Lower lobe of right lung (tissue), 2 donors: ENCODE data around the gene NOP16. TPM values are rescaled to one million over a fixed set of nuclear protein-coding genes. Genes with fewer than 3 reads are reported as not detected.
A peak's percentile ranks its signal among the peaks of the same experiment; 100 is the strongest.

Experiments
- ATAC-seq, 2 donors: fragments of 200-7000 bp; cut with Tn5 transposase; one replicate each; pipeline ENCODE4 v1.9.1; 2020 to 2022; ENCODE audit warnings: mild to moderate bottlenecking in 2 of 2, moderate library complexity in 2 of 2
- DNase-seq: peaks from one replicate; pipeline ENCODE4 v3.0.0-alpha.2; 2020
- H3K27ac ChIP-seq: fragments of 200-600 bp; one replicate; pipeline ENCODE4 v1.8.0; 2022
- H3K27me3 ChIP-seq: fragments of 200-600 bp; one replicate; pipeline ENCODE4 v1.8.0; 2022; ENCODE audit warnings: low read depth
- H3K36me3 ChIP-seq: fragments of 200-600 bp; one replicate; pipeline ENCODE4 v1.8.0; 2022; ENCODE audit warnings: mild to moderate bottlenecking
- H3K4me1 ChIP-seq: fragments of 200-600 bp; one replicate; pipeline ENCODE4 v1.8.0; 2022
- H3K4me3 ChIP-seq: fragments of 200-600 bp; one replicate; pipeline ENCODE4 v1.8.0; 2022; ENCODE audit warnings: mild to moderate bottlenecking
- H3K9me3 ChIP-seq: fragments of 200-600 bp; one replicate; pipeline ENCODE4 v1.8.0; 2022
- CTCF ChIP-seq: fragments of 200-600 bp; IDR thresholded peaks from one replicate; pipeline ENCODE4 v1.8.0; 2022; ENCODE audit warnings: antibody characterized with exemption, mild to moderate bottlenecking
- intact Hi-C: fragments of 100-400 bp; cut with DNase I; formaldehyde crosslinking; loops from one replicate; pipeline ENCODE4 v1.11.0; 2022
- total RNA-seq: library from RNA; stranded (reverse); fragmentation: NEBNext Ultra II Directional; extraction: Animal tissue kit (Norgen Biotek cat#: 25700); gene quantifications from one replicate; pipeline ENCODE4 v1.2.1, GENCODE V29; 2021
- donor health status: DM: no; HTN: yes; CAD: no; lungs with severe emphysema.

The NOP16 gene
- total RNA-seq, 1 donor from 2014 or later, result 11.8 TPM

- Histone ChIP-seq H3K36me3 (peaks cover 39% of the 10 kb centered on the region), H3K9me3 (no peaks in the 10 kb centered on the region), H3K27ac (no peak overlapping the region), H3K27me3 (no peaks in the 10 kb centered on the region), H3K4me1 (no peaks in the 10 kb centered on the region), H3K4me3 (no peak overlapping the region)
- no peak for TF ChIP-seq CTCF
- intact Hi-C loops, result no loop called here
- DNase-seq, result no peak
- no peak for ATAC-seq
These were observed 13.1 kb upstream of the NOP16 start for GRCh38 chr5:176401281-176402205.

- peaks cover 36% of the 10 kb centered on the region for H3K36me3 ChIP-seq
- H3K27ac ChIP-seq, result no peak overlapping the region
- intact Hi-C loops, result no loop called here
- ATAC-seq, result peak; percentile 40 to 59
- H3K4me3 ChIP-seq, result no peak overlapping the region
- H3K4me1 ChIP-seq, result peaks cover 1% of the 10 kb centered on the region
- H3K27me3 ChIP-seq, result no peaks in the 10 kb centered on the region
- no peak for DNase-seq
- no peak for TF ChIP-seq CTCF
- no peaks in the 10 kb centered on the region for H3K9me3 ChIP-seq
These were observed 12.2 kb upstream of the NOP16 start for GRCh38 chr5:176400382-176401156.

GRCh38 chr5:176397736-176398420 lies 9.5 kb upstream of the NOP16 start:
- Histone ChIP-seq H3K27me3 (no peaks in the 10 kb centered on the region), H3K9me3 (no peaks in the 10 kb centered on the region), H3K27ac (no peak overlapping the region), H3K36me3 (peaks cover 41% of the 10 kb centered on the region), H3K4me1 (peaks cover 5% of the 10 kb centered on the region), H3K4me3 (no peak overlapping the region)
- intact Hi-C loops, result no loop called here
- no peak for TF ChIP-seq CTCF
- no peak for DNase-seq
- no peak for ATAC-seq

- Histone ChIP-seq H3K4me1 (peaks cover 5% of the 10 kb centered on the region), H3K9me3 (no peaks in the 10 kb centered on the region), H3K27me3 (no peaks in the 10 kb centered on the region), H3K4me3 (no peak overlapping the region), H3K27ac (no peak overlapping the region), H3K36me3 (peaks cover 57% of the 10 kb centered on the region)
- no peak for TF ChIP-seq CTCF
- ATAC-seq (no peak), DNase-seq (no peak)
- intact Hi-C loops, result no loop called here
These were observed 7.9 kb upstream of the NOP16 start for GRCh38 chr5:176396330-176396729.

- Histone ChIP-seq H3K36me3 (peaks cover 65% of the 10 kb centered on the region), H3K27me3 (no peaks in the 10 kb centered on the region), H3K9me3 (no peaks in the 10 kb centered on the region), H3K4me3 (no peak overlapping the region), H3K27ac (no peak overlapping the region), H3K4me1 (peaks cover 10% of the 10 kb centered on the region)
- no peak for TF ChIP-seq CTCF
- intact Hi-C loops, result no loop called here
- ATAC-seq, result peak; percentile 30 to 46
- DNase-seq, result no peak
These were observed 6.7 kb upstream of the NOP16 start for GRCh38 chr5:176394881-176395675.
